PC-9 (cell line): ENCODE data around the gene BRS3. TPM values are rescaled to one million over a fixed set of nuclear protein-coding genes. Genes with fewer than 3 reads are reported as not detected.
"Not testable (repeated sequence)": the region's sequence is repeated elsewhere in the genome, so short reads cannot be mapped to it uniquely, and the experiment has no call there.

ENCODE experiments used
- Bru-seq: library from RNA; stranded (reverse); fragments of 400-500 nt; gene quantifications from one replicate; lab custom pipeline; 2021; lab: Mats Ljungman, UMichigan
- BruChase-seq, 2 experiments: library from RNA; stranded (reverse); fragments of 400-500 nt; gene quantifications; one replicate each; lab custom pipeline; 2021; lab: Mats Ljungman, UMichigan
- BruUV-seq: library from RNA; stranded (reverse); fragments of 400-500 nt; replicated peaks from 2 replicates; lab custom pipeline; 2021; lab: Mats Ljungman, UMichigan
- CTCF ChIA-PET: fragments of 300-600 bp; sonication (Branson Sonifier 250); formaldehyde crosslinking; loops from one replicate; lab custom pipeline; 2022; ENCODE audit warnings: antibody characterized with exemption; lab: Charles Lee
- POLR2A ChIA-PET: fragments of 300-600 bp; sonication (Branson Sonifier 250); formaldehyde crosslinking; loops from one replicate; lab custom pipeline; 2022; ENCODE audit warnings: antibody characterized with exemption; ENCODE audit not compliant: unreplicated experiment; lab: Charles Lee
- DNase-seq, 2 experiments: peaks; one replicate each; pipeline versions ENCODE4 v3.0.0 to v3.0.0-alpha.2; 2015 to 2022; ENCODE audit warnings: mixed read lengths in 1 of 2
- H2AFZ ChIP-seq: fragments of 200-600 bp; sonication (generic); 2 replicates; pipeline ENCODE4 v1.8.1; 2017; ENCODE audit warnings: antibody characterized with exemption
- H3F3A ChIP-seq: fragments of 200-600 bp; sonication (generic); 2 replicates; pipeline ENCODE4 v1.8.1; 2017; ENCODE audit warnings: antibody characterized with exemption, mild to moderate bottlenecking, low read depth; ENCODE audit not compliant: insufficient read depth
- H3K27ac ChIP-seq: fragments of 200-600 bp; sonication (generic); 2 replicates; pipeline ENCODE4 v1.6.1; 2016; ENCODE audit warnings: mixed run types
- H3K27me3 ChIP-seq: fragments of 200-600 bp; sonication (generic); 2 replicates; pipeline ENCODE4 v1.6.1; 2016; ENCODE audit warnings: low read depth, mixed run types; ENCODE audit not compliant: insufficient read depth
- H3K36me3 ChIP-seq: fragments of 200-600 bp; sonication (generic); 2 replicates; pipeline ENCODE4 v1.6.1; 2016; ENCODE audit warnings: low read depth, mixed run types
- H3K4me1 ChIP-seq: fragments of 200-600 bp; sonication (generic); replicated peaks from 2 replicates; pipeline ENCODE4 v1.6.1; 2016; ENCODE audit warnings: mixed run types; ENCODE audit not compliant: insufficient read depth
- H3K4me2 ChIP-seq: fragments of 200-600 bp; sonication (generic); 2 replicates; pipeline ENCODE4 v1.6.1; 2017; ENCODE audit warnings: mixed run types
- H3K4me3 ChIP-seq: fragments of 200-600 bp; sonication (generic); 2 replicates; pipeline ENCODE4 v1.6.1; 2016; ENCODE audit warnings: mixed run types
- H3K79me2 ChIP-seq: fragments of 200-600 bp; sonication (generic); 2 replicates; pipeline ENCODE4 v1.6.1; 2017; ENCODE audit warnings: low read depth, mixed run types
- H3K9me2 ChIP-seq: fragments of 200-600 bp; sonication (generic); 2 replicates; pipeline ENCODE4 v1.8.1; 2017; ENCODE audit warnings: mild to moderate bottlenecking; ENCODE audit not compliant: insufficient read depth
- H3K9me3 ChIP-seq: fragments of 200-600 bp; sonication (generic); 2 replicates; pipeline ENCODE4 v1.8.1; 2016; ENCODE audit warnings: low read depth; ENCODE audit not compliant: insufficient read depth
- H4K20me1 ChIP-seq: fragments of 200-600 bp; sonication (generic); 2 replicates; pipeline ENCODE4 v1.8.1; 2017; ENCODE audit not compliant: insufficient read depth
- CTCF ChIP-seq: fragments of 200-600 bp; sonication (generic); conservative IDR thresholded peaks from 2 replicates; pipeline ENCODE4 v1.6.1; 2017; ENCODE audit warnings: mixed run types, antibody characterized with exemption, mild to moderate bottlenecking, moderate library complexity
- EZH2 ChIP-seq: fragments of 200-600 bp; sonication (generic); IDR thresholded peaks from 2 replicates; pipeline ENCODE4 v1.8.0; 2017; ENCODE audit warnings: antibody characterized with exemption, low read depth
- intact Hi-C: fragments of 100-400 bp; cut with micrococcal nuclease; formaldehyde crosslinking; loops from one replicate; pipeline ENCODE4 v1.10.0; 2022; ENCODE audit not compliant: unreplicated experiment
- long read RNA-seq: library from polyadenylated mRNA; stranded (forward); transcript quantifications from one replicate; pipeline ENCODE4 v2.0.0, GENCODE V29; 2022
- total RNA-seq: library from RNA; stranded (reverse); gene quantifications from 2 replicates; pipeline ENCODE4 v1.2.3, GENCODE V29; 2021

BRS3 gene
- total RNA-seq = not detected in 2 replicates
- Bru-seq, nascent RNA = not detected
- BruChase-seq, experiment 1, labeled RNA remaining after a 2-hour chase = not detected
- not detected for BruChase-seq, experiment 2, labeled RNA remaining after a 6-hour chase
- long read RNA-seq = 0 reads

GRCh38 chrX:136487647-136488046 lies at the start of gene BRS3:
Gene BRS3, plus strand, starts transcription at chrX:136487947. Its CDS starts 168 bp downstream, at chrX:136488115.
- ChIA-PET CTCF (no interaction called here), POLR2A (no interaction called here)
- Histone ChIP-seq H3K9me3 (no peaks in the 10 kb centered on the region), H3K79me2 (no peaks in the 10 kb centered on the region), H3K4me2 (no peak within 1 kb of the TSS), H3K27me3 (no peaks in the 10 kb centered on the region), H2AFZ (no peak within 1 kb of the TSS), H3K4me3 (no peak within 1 kb of the TSS), H3K36me3 (no peaks in the 10 kb centered on the region), H3K4me1 (no peaks in the 10 kb centered on the region), H4K20me1 (no peaks in the 10 kb centered on the region), H3K27ac (no peak within 1 kb of the TSS), H3F3A (no peaks in the 10 kb centered on the region), H3K9me2 (no peaks in the 10 kb centered on the region)
- TF ChIP-seq CTCF (no peak), EZH2 (no peak)
- DNase-seq = no peak
- BruUV-seq = no TSS peak
- intact Hi-C loops = loop anchor here (2.0 to 5.0 kb wide), 2 partner anchors 320 to 459 kb away; no protein-coding TSS in a partner anchor

- TF ChIP-seq CTCF (no peak), EZH2 (no peak)
- no peaks in the 10 kb centered on the region for H3K4me1 ChIP-seq
- no TSS peak for BruUV-seq
- H3K9me2 ChIP-seq = no peaks in the 10 kb centered on the region
- no peaks in the 10 kb centered on the region for H4K20me1 ChIP-seq
- CTCF ChIA-PET = no interaction called here
- no peaks in the 10 kb centered on the region for H3K36me3 ChIP-seq
- no peaks in the 10 kb centered on the region for H3F3A ChIP-seq
- H2AFZ ChIP-seq = no peak overlapping the region
- H3K27ac ChIP-seq = no peak overlapping the region
- POLR2A ChIA-PET = no interaction called here
- H3K4me2 ChIP-seq = no peak overlapping the region
- H3K79me2 ChIP-seq = no peaks in the 10 kb centered on the region
- no peaks in the 10 kb centered on the region for H3K9me3 ChIP-seq
- no peak overlapping the region for H3K4me3 ChIP-seq
- intact Hi-C loops = no loop called here
- DNase-seq = no peak
- no peaks in the 10 kb centered on the region for H3K27me3 ChIP-seq
These were observed 49.6 kb upstream of the BRS3 start for GRCh38 chrX:136438192-136438591.

- POLR2A ChIA-PET, BruUV-seq, H3K27ac ChIP-seq, H3K36me3 ChIP-seq, DNase-seq, H3K9me2 ChIP-seq, H4K20me1 ChIP-seq, intact Hi-C loops, H2AFZ ChIP-seq, H3K27me3 ChIP-seq, H3K4me3 ChIP-seq, CTCF ChIA-PET, H3K9me3 ChIP-seq, H3K79me2 ChIP-seq, H3K4me2 ChIP-seq: not testable (repeated sequence)
- Histone ChIP-seq H3F3A (peaks cover 13% of the 10 kb centered on the region), H3K4me1 (peaks cover 14% of the 10 kb centered on the region)
These were observed 42.1 kb upstream of the BRS3 start for GRCh38 chrX:136445674-136446073.

- Histone ChIP-seq H3K27ac (no peak overlapping the region), H3K4me1 (peaks cover 16% of the 10 kb centered on the region), H3K9me3 (peaks cover 9% of the 10 kb centered on the region), H4K20me1 (no peaks in the 10 kb centered on the region), H3K9me2 (no peaks in the 10 kb centered on the region), H3K36me3 (no peaks in the 10 kb centered on the region), H2AFZ (no peak overlapping the region), H3K79me2 (no peaks in the 10 kb centered on the region), H3F3A (peaks cover 14% of the 10 kb centered on the region), H3K4me2 (no peak overlapping the region), H3K27me3 (no peaks in the 10 kb centered on the region), H3K4me3 (no peak overlapping the region)
- TF ChIP-seq EZH2 (no peak), CTCF (no peak)
- no TSS peak for BruUV-seq
- POLR2A ChIA-PET = no interaction called here
- intact Hi-C loops = no loop called here
- no peak for DNase-seq
- CTCF ChIA-PET = no interaction called here
These were observed 41.5 kb upstream of the BRS3 start for GRCh38 chrX:136446208-136446607.
